GM12878 (cell line): ENCODE data around the gene TIPIN. TPM values are rescaled to one million over a fixed set of nuclear protein-coding genes. Genes with fewer than 3 reads are reported as not detected.
A peak's percentile ranks its signal among the peaks of the same experiment; 100 is the strongest.

Experiments used
- ASH2L ChIP-seq: fragments of 300-600, 200-600 bp; sonication (generic); IDR thresholded peaks from 2 replicates; pipeline ENCODE4 v1.6.1; 2017; ENCODE audit warnings: low read depth, mild to moderate bottlenecking, borderline replicate concordance
- CBFB ChIP-seq: IDR thresholded peaks from 2 replicates; pipeline ENCODE4 v1.6.1; 2016; ENCODE audit warnings: antibody characterized with exemption, low read depth
- CHD2 ChIP-seq: IDR thresholded peaks from 2 replicates; pipeline ENCODE4 v1.6.1; 2011; ENCODE audit warnings: low read depth, low read length, improper control_type of control experiment, borderline replicate concordance
- CUX1 ChIP-seq: IDR thresholded peaks from 2 replicates; pipeline ENCODE4 v1.6.1; 2012; ENCODE audit warnings: improper control_type of control experiment, low read depth, low read length; ENCODE audit not compliant: insufficient replicate concordance
- EED ChIP-seq: sonication (generic); IDR thresholded peaks from 2 replicates; pipeline ENCODE4 v1.6.1; 2016; ENCODE audit warnings: antibody characterized with exemption, low read depth
- EGR1 ChIP-seq, 2 experiments: IDR thresholded peaks; 1 replicate in 1 of 2; 2 replicates in 1 of 2; pipeline ENCODE4 v1.6.1; 2011 to 2012; ENCODE audit warnings: low read depth in 2 of 2, low read length in 2 of 2, borderline replicate concordance in 1 of 2, mild to moderate bottlenecking in 1 of 2, moderate library complexity in 1 of 2
- ESRRA ChIP-seq: IDR thresholded peaks from 2 replicates; pipeline ENCODE4 v1.6.1; 2012; ENCODE audit warnings: mild to moderate bottlenecking, low read length, improper control_type of control experiment
- ETV6 ChIP-seq, 2 experiments: fragments of 450-650 bp in 1 of 2; IDR thresholded peaks in 1 of 2; conservative IDR thresholded peaks in 1 of 2; 2 replicates each; pipeline ENCODE4 v1.6.1; 2014; ENCODE audit warnings: antibody characterized with exemption in 1 of 2, borderline replicate concordance in 1 of 2, low read depth in 1 of 2, mild to moderate bottlenecking in 1 of 2, moderate library complexity in 1 of 2
- EZH2 ChIP-seq: IDR thresholded peaks from 2 replicates; pipeline ENCODE4 v1.6.1; 2012; ENCODE audit warnings: low read depth, mild to moderate bottlenecking, control low read depth, inconsistent platforms, low read length, borderline replicate concordance; ENCODE audit not compliant: control insufficient read depth
- FOS ChIP-seq: IDR thresholded peaks from 3 replicates; pipeline ENCODE4 v1.6.1; 2011; ENCODE audit warnings: borderline replicate concordance; ENCODE audit not compliant: insufficient read length; ENCODE audit errors: extremely low read depth
- HDGF ChIP-seq: fragments of 450-650 bp; IDR thresholded peaks from 2 replicates; pipeline ENCODE4 v1.6.1; 2016; ENCODE audit warnings: antibody characterized with exemption
- MLLT1 ChIP-seq: fragments of 450-650 bp; IDR thresholded peaks from 2 replicates; pipeline ENCODE4 v1.6.1; 2016; ENCODE audit warnings: mild to moderate bottlenecking
- MYC ChIP-seq: IDR thresholded peaks from 2 replicates; pipeline ENCODE4 v1.6.1; 2011; ENCODE audit warnings: mild to moderate bottlenecking, low read length, moderate library complexity, inconsistent platforms; ENCODE audit not compliant: insufficient read depth, insufficient replicate concordance, insufficient read length, severe bottlenecking
- NKRF ChIP-seq: fragments of 450-650 bp; conservative IDR thresholded peaks from 2 replicates; pipeline ENCODE4 v1.6.1; 2017; ENCODE audit warnings: mild to moderate bottlenecking, moderate library complexity
- POLR2A ChIP-seq: IDR thresholded peaks from 2 replicates; pipeline ENCODE4 v1.6.1; 2011; ENCODE audit warnings: low read depth, mild to moderate bottlenecking, low read length
- RBBP5 ChIP-seq: fragments of 200-600 bp; sonication (generic); conservative IDR thresholded peaks from 2 replicates; pipeline ENCODE4 v1.6.1; 2016
- RELA ChIP-seq: fragments of 450-650 bp; IDR thresholded peaks from 2 replicates; pipeline ENCODE4 v1.8.0; 2014; ENCODE audit warnings: borderline replicate concordance; ENCODE audit not compliant: partially characterized antibody
- SIN3A ChIP-seq: IDR thresholded peaks from 2 replicates; pipeline ENCODE4 v1.6.1; 2012; ENCODE audit warnings: low read depth, low read length, improper control_type of control experiment
- SREBF2 ChIP-seq: IDR thresholded peaks from 2 replicates; pipeline ENCODE4 v1.6.1; 2012; ENCODE audit warnings: mild to moderate bottlenecking, low read length
- STAT3 ChIP-seq: IDR thresholded peaks from 2 replicates; pipeline ENCODE4 v1.6.1; 2011; ENCODE audit warnings: low read depth, low read length, improper control_type of control experiment
- ZNF207 ChIP-seq: fragments of 450-650 bp; IDR thresholded peaks from 2 replicates; pipeline ENCODE4 v1.6.1; 2014; ENCODE audit warnings: antibody characterized with exemption, mild to moderate bottlenecking, borderline replicate concordance
- ZNF622 ChIP-seq: fragments of 450-650 bp; IDR thresholded peaks from 2 replicates; pipeline ENCODE4 v1.6.1; 2017; ENCODE audit warnings: mild to moderate bottlenecking, inconsistent platforms
- polyA plus RNA-seq, 11 experiments: library from polyadenylated mRNA; depleted of rRNA in 4 of 11; unstranded in 6 of 11; stranded (reverse) in 5 of 11; fragments of >200 nt; fragmentation: Nextera tagmentation in 4 of 11; fragmentation: Illumina TruSeq in 1 of 11; extraction: Ambion mirVana in 4 of 11; extraction: Trizol in 1 of 11; gene quantifications; 1 replicate in 1 of 11; 2 replicates in 10 of 11; pipeline versions ENCODE4 v1.2.1 to v1.2.3, GENCODE V29; 2011 to 2016; ENCODE audit warnings: inconsistent platforms in 2 of 11, missing spikeins in 2 of 11, low read depth in 1 of 11
- total RNA-seq, 4 experiments: library from RNA; depleted of rRNA in 3 of 4; stranded (reverse); fragments of >200 nt in 3 of 4; fragmentation: Illumina TruSeq in 1 of 4; extraction: Trizol in 1 of 4; gene quantifications; 2 replicates each; pipeline versions ENCODE4 v1.2.1 to v1.2.3, GENCODE V29; 2013 to 2021

TIPIN gene
- total and polyA plus RNA-seq, 10 of the 15 experiments (the other 5 are each of a cell fraction or from before 2014, with no cell fraction given): 21.1 to 69.2 (median 47.0) TPM

- no peak for TF ChIP-seq CUX1
- no peak for TF ChIP-seq FOS
- no peak for TF ChIP-seq ZNF207
- no peak for TF ChIP-seq ASH2L
- no peak for TF ChIP-seq POLR2A
- 0 out of 2 replicates have a peak, but pooled peaks have one; percentile 15 for TF ChIP-seq EED
- no peak; a peak in 1 of 4 replicates for TF ChIP-seq ETV6 (conservative IDR thresholded peaks at IDR 0.05 in 1 of 2, IDR thresholded peaks at IDR 0.05 in 1 of 2; ENCODE audit: borderline replicate concordance in 1 of 2, low read depth in 1 of 2)
- TF ChIP-seq SREBF2: no peak
- TF ChIP-seq STAT3: no peak
- TF ChIP-seq SIN3A: 0 out of 2 replicates have a peak, but pooled peaks have one; percentile 22
- peak; percentile 49; the same call in 1 of the 2 replicates for TF ChIP-seq MLLT1
- TF ChIP-seq HDGF: no peak
- TF ChIP-seq RBBP5: no peak
- no peak for TF ChIP-seq CBFB
- peak; percentile 6; the same call in 1 of the 2 replicates for TF ChIP-seq NKRF
- no peak for TF ChIP-seq EGR1 (IDR thresholded peaks at IDR 0.05; ENCODE audit: borderline replicate concordance in 1 of 2, low read depth in 2 of 2, low read length in 2 of 2)
- TF ChIP-seq ESRRA: no peak
- TF ChIP-seq ZNF622: no peak
- TF ChIP-seq EZH2: no peak
- TF ChIP-seq CHD2: 0 out of 2 replicates have a peak, but pooled peaks have one; percentile 3
- no peak for TF ChIP-seq RELA
- TF ChIP-seq MYC: peak; percentile 36
These were observed 62.1 kb downstream of the TIPIN start (continued) for GRCh38 chr15:66294157-66294931.
